ENCODE results near the gene CD247.

CD247 gene

GRCh38 chr1:167511374-167511986 lies 6.8 kb downstream of the CD247 start:
- DNase-seq, result no peak

GRCh38 chr1:167510881-167511280 lies 7.4 kb downstream of the CD247 start:
- no peak for DNase-seq

GRCh38 chr1:167510244-167510643 lies 8.1 kb downstream of the CD247 start:
- no peak for DNase-seq

- no peak for DNase-seq
Measured at GRCh38 chr1:167509587-167509986, 8.7 kb downstream of the CD247 start.

- no peak for DNase-seq
Measured at GRCh38 chr1:167507719-167508118, 10.6 kb downstream of the CD247 start.

GRCh38 chr1:167504467-167504827 lies 13.9 kb downstream of the CD247 start:
- no peak for DNase-seq

- DNase-seq, result no peak
Measured at GRCh38 chr1:167503626-167504466, 14.5 kb downstream of the CD247 start.

GRCh38 chr1:167502719-167503462 lies 15.4 kb downstream of the CD247 start:
- no peak for DNase-seq

- no peak for DNase-seq
Measured at GRCh38 chr1:167502192-167502551, 16.2 kb downstream of the CD247 start.

- DNase-seq, result no peak
Measured at GRCh38 chr1:167501515-167502191, 16.7 kb downstream of the CD247 start.

- DNase-seq, result no peak
Measured at GRCh38 chr1:167500283-167500860, 18.0 kb downstream of the CD247 start.

GRCh38 chr1:167499664-167500101 lies 18.6 kb downstream of the CD247 start:
- no peak for DNase-seq

GRCh38 chr1:167499106-167499505 lies 19.2 kb downstream of the CD247 start:
- DNase-seq, result no peak

GRCh38 chr1:167496797-167497619 lies 21.3 kb downstream of the CD247 start:
- no peak for DNase-seq

GRCh38 chr1:167493372-167493771 lies 25.0 kb downstream of the CD247 start:
- no peak for DNase-seq

- DNase-seq, result no peak
Measured at GRCh38 chr1:167492481-167492910, 25.8 kb downstream of the CD247 start.

GRCh38 chr1:167491586-167492461 lies 26.5 kb downstream of the CD247 start:
- no peak for DNase-seq

- DNase-seq, result no peak
Measured at GRCh38 chr1:167490765-167491164, 27.6 kb downstream of the CD247 start.

- DNase-seq, result no peak
Measured at GRCh38 chr1:167489571-167490340, 28.6 kb downstream of the CD247 start.

- DNase-seq, result no peak
Measured at GRCh38 chr1:167488786-167489185, 29.5 kb downstream of the CD247 start.

Measured in NCI-H2081 treated with DMSO at 0.1 percent for 48 hours (cell line).